HG03460 (cell line): ENCODE data around the gene RAVER2.

Source experiments
- ATAC-seq: cut with Tn5 transposase; IDR thresholded peaks from one replicate; pipeline ENCODE4 v1.9.1; 2021; ENCODE audit not compliant: unreplicated experiment

RAVER2 gene

GRCh38 chr1:64845831-64846425, 101.1 kb downstream of the RAVER2 start:
- no peak for ATAC-seq

GRCh38 chr1:64846573-64847430, 101.9 kb downstream of the RAVER2 start:
- ATAC-seq: no peak

GRCh38 chr1:64847666-64848065, 102.8 kb downstream of the RAVER2 start:
- ATAC-seq: no peak

GRCh38 chr1:64848136-64848535, 103.3 kb downstream of the RAVER2 start:
- no peak for ATAC-seq

GRCh38 chr1:64848803-64849202, 103.9 kb downstream of the RAVER2 start:
- ATAC-seq: no peak

- ATAC-seq: no peak
Observed at GRCh38 chr1:64849942-64850341, 105.1 kb downstream of the RAVER2 start.

- ATAC-seq: no peak
Observed at GRCh38 chr1:64850846-64851245, 106.0 kb downstream of the RAVER2 start.

GRCh38 chr1:64851664-64852063, 106.8 kb downstream of the RAVER2 start:
- no peak for ATAC-seq

- ATAC-seq: no peak
Observed at GRCh38 chr1:64854674-64855073, 109.8 kb downstream of the RAVER2 start.

- no peak for ATAC-seq
Observed at GRCh38 chr1:64855557-64855956, 110.7 kb downstream of the RAVER2 start.

- no peak for ATAC-seq
Observed at GRCh38 chr1:64856553-64856952, 111.7 kb downstream of the RAVER2 start.

GRCh38 chr1:64857347-64857746, 112.5 kb downstream of the RAVER2 start:
- no peak for ATAC-seq

- ATAC-seq: no peak
Observed at GRCh38 chr1:64861611-64862010, 116.7 kb downstream of the RAVER2 start.

GRCh38 chr1:64864018-64864940, 119.4 kb downstream of the RAVER2 start:
- peak; percentile 100 for ATAC-seq

GRCh38 chr1:64865105-64865757, 120.4 kb downstream of the RAVER2 start:
- ATAC-seq: no peak

GRCh38 chr1:64866689-64867088, 121.8 kb downstream of the RAVER2 start:
- no peak for ATAC-seq

- ATAC-seq: no peak
Observed at GRCh38 chr1:64867266-64867665, 122.4 kb downstream of the RAVER2 start.

GRCh38 chr1:64871256-64871655, 126.4 kb downstream of the RAVER2 start:
- ATAC-seq: no peak

- no peak for ATAC-seq
Observed at GRCh38 chr1:64872067-64872466, 127.2 kb downstream of the RAVER2 start.

- no peak for ATAC-seq
Observed at GRCh38 chr1:64873576-64873975, 128.7 kb downstream of the RAVER2 start.

- ATAC-seq: no peak
Observed at GRCh38 chr1:64874666-64875065, 129.8 kb downstream of the RAVER2 start.
